NB4 (cell line): Measurements from ENCODE around the gene ZNF480.
"Not testable (repeated sequence)": the region's sequence is repeated elsewhere in the genome, so short reads cannot be mapped to it uniquely, and the experiment has no call there.

Experiments used
- MYC ChIP-seq: IDR thresholded peaks from 2 replicates; pipeline ENCODE4 v1.6.1; 2011; ENCODE audit warnings: low read depth, low read length
- POLR2A ChIP-seq: IDR thresholded peaks from 2 replicates; pipeline ENCODE4 v1.6.1; 2011; ENCODE audit warnings: mild to moderate bottlenecking; ENCODE audit not compliant: insufficient read length; ENCODE audit errors: extremely low read depth
- TF ChIP-seq, protein P1 (sequence below): IDR thresholded peaks from one replicate; pipeline ENCODE4 v1.5.1; 2012; ENCODE audit warnings: low read depth, low read length

DNA sequence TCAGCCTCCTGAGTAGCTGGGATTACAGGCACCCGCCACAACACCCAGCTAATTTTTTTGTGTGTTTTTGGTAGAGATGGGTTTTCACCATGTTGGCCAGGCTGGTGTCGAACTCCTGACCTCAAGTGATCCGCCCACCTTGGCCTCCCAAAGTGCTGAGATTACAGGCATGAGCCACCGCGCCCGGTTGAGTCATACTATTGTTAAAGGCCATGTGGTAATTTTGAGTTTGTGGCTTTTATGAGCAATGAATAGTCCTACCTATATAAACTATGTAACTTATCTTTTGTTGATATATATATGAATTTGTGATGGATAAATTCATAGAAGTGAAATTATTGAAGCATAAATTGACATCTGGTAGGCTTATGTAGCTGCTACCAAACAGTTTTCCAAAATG, 31.4 kb upstream of the ZNF480 start:
- not testable (repeated sequence) for TF ChIP-seq POLR2A, MYC
- TF ChIP-seq, protein P1, sequence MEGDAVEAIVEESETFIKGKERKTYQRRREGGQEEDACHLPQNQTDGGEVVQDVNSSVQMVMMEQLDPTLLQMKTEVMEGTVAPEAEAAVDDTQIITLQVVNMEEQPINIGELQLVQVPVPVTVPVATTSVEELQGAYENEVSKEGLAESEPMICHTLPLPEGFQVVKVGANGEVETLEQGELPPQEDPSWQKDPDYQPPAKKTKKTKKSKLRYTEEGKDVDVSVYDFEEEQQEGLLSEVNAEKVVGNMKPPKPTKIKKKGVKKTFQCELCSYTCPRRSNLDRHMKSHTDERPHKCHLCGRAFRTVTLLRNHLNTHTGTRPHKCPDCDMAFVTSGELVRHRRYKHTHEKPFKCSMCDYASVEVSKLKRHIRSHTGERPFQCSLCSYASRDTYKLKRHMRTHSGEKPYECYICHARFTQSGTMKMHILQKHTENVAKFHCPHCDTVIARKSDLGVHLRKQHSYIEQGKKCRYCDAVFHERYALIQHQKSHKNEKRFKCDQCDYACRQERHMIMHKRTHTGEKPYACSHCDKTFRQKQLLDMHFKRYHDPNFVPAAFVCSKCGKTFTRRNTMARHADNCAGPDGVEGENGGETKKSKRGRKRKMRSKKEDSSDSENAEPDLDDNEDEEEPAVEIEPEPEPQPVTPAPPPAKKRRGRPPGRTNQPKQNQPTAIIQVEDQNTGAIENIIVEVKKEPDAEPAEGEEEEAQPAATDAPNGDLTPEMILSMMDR, result not testable (repeated sequence)
